Head of caudate nucleus (tissue), 42 donors: Measurements from ENCODE around the gene KCNT1.
A peak's percentile ranks its signal among the peaks of the same experiment; 100 is the strongest.
"Not testable (repeated sequence)": the region's sequence is repeated elsewhere in the genome, so short reads cannot be mapped to it uniquely, and the experiment has no call there.

Experiments
- DNase-seq, 42 donors: peaks; one replicate each; pipeline versions ENCODE4 v3.0.0 to v3.0.0-alpha.2; 2020 to 2021; ENCODE audit warnings: mixed read lengths in 7 of 42
- intact Hi-C: fragments of 100-400 bp; cut with DNase I; formaldehyde crosslinking; loops from one replicate; pipeline ENCODE4 v1.15.0; 2022

Gene KCNT1

GRCh38 chr9:135670721-135671590, 31.0 kb upstream of the KCNT1 start:
- DNase-seq, result no peak
- intact Hi-C loops, result no loop called here

GRCh38 chr9:135671591-135672041, 30.4 kb upstream of the KCNT1 start:
- no peak for DNase-seq
- intact Hi-C loops, result no loop called here

GRCh38 chr9:135672786-135673185, 29.2 kb upstream of the KCNT1 start:
- DNase-seq, intact Hi-C loops: not testable (repeated sequence)

GRCh38 chr9:135673941-135674340, 28.0 kb upstream of the KCNT1 start:
- peak in 40 of 42 donors; percentile 13 to 85 (median 58) for DNase-seq
- intact Hi-C loops, result no loop called here

- intact Hi-C loops, result no loop called here
- DNase-seq, result no peak
Measured at GRCh38 chr9:135674977-135675376, 27.0 kb upstream of the KCNT1 start.

DNA sequence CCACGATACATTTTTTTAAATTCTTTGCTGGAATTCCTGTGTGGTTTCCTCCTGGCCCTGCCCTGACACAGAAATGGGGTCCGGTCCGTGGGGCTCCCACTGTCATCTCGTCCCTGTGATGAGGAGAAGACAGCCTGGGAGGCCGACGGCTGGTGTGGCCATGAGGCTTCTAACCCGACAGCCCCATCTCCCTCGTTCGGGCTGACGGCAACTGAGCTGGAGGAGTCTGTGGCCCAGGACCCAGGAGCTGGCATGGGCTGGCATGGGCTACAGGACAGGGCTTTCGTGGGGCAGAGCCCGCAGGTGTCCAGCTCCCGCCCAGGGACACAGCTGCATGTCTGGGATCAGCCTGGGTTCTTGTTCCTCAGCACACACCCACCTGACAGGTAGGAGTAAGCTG, 25.1 kb upstream of the KCNT1 start:
- DNase-seq, result no peak
- intact Hi-C loops, result no loop called here

DNA sequence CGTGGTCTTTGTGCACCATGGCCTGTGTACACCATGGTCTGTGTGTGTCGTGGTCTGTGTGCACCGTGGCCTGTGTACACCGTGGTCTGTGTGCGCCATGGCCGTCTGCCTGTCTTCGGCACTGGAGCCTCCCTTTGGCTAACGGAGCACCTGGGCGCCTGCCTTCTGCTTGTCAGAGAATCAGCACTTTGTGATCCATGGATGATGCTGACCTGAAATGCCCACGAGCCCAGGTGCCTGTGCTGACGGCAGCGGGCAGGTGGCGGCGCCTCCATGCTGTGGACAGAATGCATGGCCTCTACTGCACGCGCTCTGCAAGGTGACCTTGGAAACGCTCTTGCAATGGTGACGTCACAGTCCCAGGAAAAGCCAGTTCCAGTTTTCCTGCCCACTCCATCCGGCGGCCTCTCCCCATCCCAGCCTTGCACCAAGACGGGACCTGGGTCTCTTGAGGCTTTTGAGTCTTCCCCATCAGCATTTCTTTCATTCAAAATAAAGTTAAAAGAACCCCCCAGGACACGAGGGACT, 24.3 kb upstream of the KCNT1 start:
- intact Hi-C loops, result no loop called here
- no peak for DNase-seq

- no peak for DNase-seq
Measured at GRCh38 chr9:135678236-135679017, 23.6 kb upstream of the KCNT1 start.

DNA sequence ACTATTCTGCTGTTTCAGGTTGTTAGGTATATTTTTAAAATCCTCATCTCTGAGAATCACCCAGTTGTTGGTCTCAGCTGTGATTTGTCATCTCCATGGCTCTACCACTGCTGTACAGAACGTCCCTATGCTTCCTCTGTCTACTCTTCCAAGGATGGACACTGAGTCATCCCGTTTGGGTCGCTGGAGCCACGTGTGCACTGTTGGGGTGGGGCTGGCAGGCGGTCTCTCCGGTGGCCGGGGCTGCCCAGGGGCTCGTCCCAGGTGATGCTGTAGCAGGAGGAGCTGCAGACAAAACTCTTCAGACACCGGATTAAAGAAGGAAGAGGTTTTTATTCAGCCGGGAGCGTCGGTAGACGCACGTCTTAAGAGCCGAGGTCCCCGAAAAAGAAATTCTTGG, 21.9 kb upstream of the KCNT1 start:
- intact Hi-C loops, result no loop called here
- DNase-seq, result no peak

More at GRCh38 chr9:135678236-135679017, 23.6 kb upstream of the KCNT1 start:
- intact Hi-C loops, result no loop called here

DNA sequence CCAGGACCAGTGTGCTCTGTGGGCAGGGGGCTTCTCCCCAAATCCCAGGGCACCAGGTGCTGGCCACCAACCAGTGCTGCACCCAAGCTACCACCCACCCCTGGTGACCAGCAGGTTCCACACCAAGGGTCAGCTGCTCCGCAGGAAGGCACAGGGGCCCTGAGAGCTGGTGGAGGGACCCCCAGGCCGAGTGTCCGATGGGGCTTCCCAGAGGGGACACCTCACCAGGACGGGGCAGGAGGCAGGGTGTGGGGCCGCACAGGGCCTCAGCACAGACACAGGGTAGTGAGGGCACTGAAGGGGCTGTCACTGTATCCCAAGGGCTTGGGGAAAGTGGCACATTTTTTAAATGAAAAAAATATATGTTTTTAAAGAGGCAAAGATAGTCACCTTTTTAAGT, 20.8 kb upstream of the KCNT1 start:
- DNase-seq, result no peak
- intact Hi-C loops, result no loop called here

GRCh38 chr9:135683401-135684034, 18.5 kb upstream of the KCNT1 start:
- DNase-seq, result no peak
- intact Hi-C loops, result no loop called here

DNA sequence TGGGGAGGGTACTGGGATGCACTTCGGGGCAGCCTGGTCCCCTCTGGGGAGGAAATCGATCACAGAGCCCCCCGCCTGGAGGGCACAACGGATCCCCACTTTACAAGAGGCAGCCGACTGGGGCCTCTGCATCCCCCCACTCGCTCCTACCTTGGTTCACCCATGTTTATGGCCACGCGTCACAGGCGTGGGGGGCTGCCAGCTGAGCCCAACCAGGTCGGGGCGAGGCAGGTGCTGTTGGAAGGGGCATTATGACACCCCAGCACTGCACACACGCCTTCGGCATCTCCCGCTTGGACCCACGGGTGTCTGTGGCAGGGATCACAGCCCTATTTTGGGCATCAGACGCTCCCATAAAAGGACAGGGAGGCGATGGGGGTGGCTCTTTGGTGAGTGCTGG, 17.3 kb upstream of the KCNT1 start:
- intact Hi-C loops, result no loop called here
- DNase-seq, result no peak

DNA sequence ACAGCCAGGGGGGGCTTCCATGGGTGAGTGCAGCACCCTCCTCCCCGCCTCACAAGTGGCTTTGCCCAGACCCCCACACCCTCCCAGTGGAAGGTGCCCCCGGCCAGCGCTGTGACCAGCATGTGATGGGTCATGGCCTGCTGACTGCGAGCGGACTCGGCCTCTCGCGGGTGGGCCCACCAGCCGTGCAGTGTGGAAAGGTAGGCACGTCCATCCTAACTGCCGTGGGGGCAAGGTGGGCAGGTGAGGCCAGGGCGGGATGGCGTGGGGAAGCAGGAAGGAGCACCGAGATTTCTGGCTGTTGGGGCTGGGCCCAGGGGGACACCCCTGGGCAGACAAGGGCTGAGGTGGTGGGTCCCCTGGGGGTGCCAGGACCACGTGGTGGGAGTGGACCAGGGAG, 14.8 kb upstream of the KCNT1 start:
- DNase-seq, result no peak

DNA sequence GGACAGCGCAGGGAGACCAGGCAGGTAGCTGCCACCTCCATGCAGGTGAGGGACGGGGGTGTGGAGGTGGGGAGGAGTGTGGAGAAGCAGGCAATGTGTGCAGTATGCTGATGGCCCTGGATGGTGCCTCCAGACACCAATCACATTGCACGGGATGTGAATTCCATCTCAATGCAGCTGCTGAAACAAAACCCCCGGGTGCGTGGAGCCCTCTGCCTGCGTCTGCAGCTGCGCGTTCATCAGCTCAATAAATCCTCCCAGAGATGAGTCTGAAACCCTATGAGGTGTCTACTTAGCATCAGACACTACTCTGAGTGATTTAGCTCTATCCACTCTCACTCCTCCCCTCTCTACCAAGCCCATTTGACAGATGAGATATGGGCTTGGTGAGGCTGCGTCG, 13.0 kb upstream of the KCNT1 start:
- intact Hi-C loops, result no loop called here
- peak in 12 of 42 donors; percentile 15 to 56 (median 36) for DNase-seq

More for the DNA sequence above, 14.8 kb upstream of the KCNT1 start:
- intact Hi-C loops, result no loop called here

GRCh38 chr9:135690836-135691570, 11.0 kb upstream of the KCNT1 start:
- no peak for DNase-seq
- intact Hi-C loops, result no loop called here

DNA sequence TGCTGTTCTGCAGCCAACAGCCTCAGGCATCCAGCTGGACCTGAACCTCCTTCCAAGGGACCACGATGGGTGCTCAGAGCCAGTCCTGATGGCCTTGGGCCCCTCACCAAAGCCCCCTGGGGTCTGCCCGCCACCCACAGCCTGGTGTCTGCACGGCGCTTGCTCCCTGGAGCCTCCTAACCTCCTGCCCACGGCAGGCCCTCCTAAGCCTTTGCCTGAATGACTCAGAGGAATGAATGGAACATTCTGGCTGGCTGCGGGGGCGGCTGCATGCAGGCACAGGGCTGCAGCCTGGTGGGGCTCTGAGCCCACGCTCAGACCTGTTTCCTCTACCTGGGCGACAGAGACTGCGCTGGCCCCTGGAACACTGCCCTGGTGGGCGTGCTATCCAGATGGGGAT, 9.6 kb upstream of the KCNT1 start:
- DNase-seq, result peak; percentile 61 to 94 (median 84)

GRCh38 chr9:135693265-135693664, 8.7 kb upstream of the KCNT1 start:
- intact Hi-C loops, result no loop called here
- peak; percentile 31 to 90 (median 72) for DNase-seq

More for the DNA sequence above, 9.6 kb upstream of the KCNT1 start:
- intact Hi-C loops, result no loop called here

DNA sequence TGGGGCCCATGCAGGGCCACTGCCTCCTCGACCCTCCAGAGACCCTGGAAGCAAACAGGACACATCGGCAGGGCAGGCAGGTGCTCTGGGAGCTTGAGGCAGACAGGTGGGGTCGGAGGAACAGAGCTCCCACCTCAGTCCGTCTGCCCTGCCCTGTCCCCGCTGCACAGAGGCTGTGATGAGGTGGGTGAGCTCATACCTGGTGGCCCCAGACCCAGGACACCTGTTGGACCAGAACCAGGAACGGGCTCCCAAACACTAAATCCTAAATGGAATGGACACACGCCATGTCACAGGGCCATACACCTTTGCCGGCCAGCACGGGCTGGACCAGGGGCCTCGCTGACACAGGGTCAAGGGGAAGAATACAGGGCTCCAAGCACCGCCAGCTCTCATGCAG, 8.2 kb upstream of the KCNT1 start:
- intact Hi-C loops, result no loop called here
- no peak for DNase-seq

- no peak for DNase-seq
- intact Hi-C loops, result no loop called here
Measured at GRCh38 chr9:135694414-135694813, 7.6 kb upstream of the KCNT1 start.
